Mesendoderm (in vitro differentiated cells): ENCODE results near the gene GGPS1. TPM values are rescaled to one million over a fixed set of nuclear protein-coding genes. Genes with fewer than 3 reads are reported as not detected.
"Not testable (repeated sequence)": the region's sequence is repeated elsewhere in the genome, so short reads cannot be mapped to it uniquely, and the experiment has no call there.

Experiments used
- DNase-seq: peaks from one replicate; pipeline ENCODE4 v3.0.0; 2013
- H2AK5ac ChIP-seq: 2 replicates; pipeline ENCODE4 v1.6.1; 2013; ENCODE audit warnings: low read length, inconsistent platforms
- H2BK120ac ChIP-seq: 2 replicates; pipeline ENCODE4 v1.6.1; 2013; ENCODE audit warnings: low read depth, mild to moderate bottlenecking, low read length, moderate library complexity, mixed read lengths
- H2BK15ac ChIP-seq: replicated peaks from 2 replicates; pipeline ENCODE4 v1.6.1; 2013; ENCODE audit warnings: low read depth, mild to moderate bottlenecking, moderate library complexity
- H2BK5ac ChIP-seq: 2 replicates; pipeline ENCODE4 v1.6.1; 2013; ENCODE audit warnings: low read length, inconsistent platforms
- H3K18ac ChIP-seq: 2 replicates; pipeline ENCODE4 v1.6.1; 2013; ENCODE audit warnings: mild to moderate bottlenecking, low read length, mixed read lengths
- H3K23ac ChIP-seq: one replicate; pipeline ENCODE4 v1.6.1; 2013; ENCODE audit warnings: low read length
- H3K27ac ChIP-seq: 2 replicates; pipeline ENCODE4 v1.5.1; 2013; ENCODE audit warnings: low read depth, mild to moderate bottlenecking, inconsistent platforms, low read length, moderate library complexity
- H3K27me3 ChIP-seq: 2 replicates; pipeline ENCODE4 v1.6.1; 2013; ENCODE audit warnings: low read length, control low read depth, mild to moderate bottlenecking, inconsistent platforms; ENCODE audit not compliant: insufficient read depth, poor library complexity
- H3K36me3 ChIP-seq: 2 replicates; pipeline ENCODE4 v1.6.1; 2013; ENCODE audit warnings: low read length, inconsistent platforms; ENCODE audit not compliant: control insufficient read depth, insufficient read depth
- H3K4ac ChIP-seq: one replicate; pipeline ENCODE4 v1.6.1; 2013; ENCODE audit warnings: low read depth, mild to moderate bottlenecking, low read length, moderate library complexity
- H3K4me1 ChIP-seq: 2 replicates; pipeline ENCODE4 v1.6.1; 2013; ENCODE audit warnings: low read depth, low read length, inconsistent platforms; ENCODE audit not compliant: control insufficient read depth
- H3K4me2 ChIP-seq: 2 replicates; pipeline ENCODE4 v1.6.1; 2013; ENCODE audit warnings: low read length
- H3K4me3 ChIP-seq: 2 replicates; pipeline ENCODE4 v1.5.1; 2013; ENCODE audit warnings: mild to moderate bottlenecking, low read length
- H3K56ac ChIP-seq: one replicate; pipeline ENCODE4 v1.6.1; 2013; ENCODE audit warnings: low read length
- H3K79me1 ChIP-seq: 2 replicates; pipeline ENCODE4 v1.6.1; 2013; ENCODE audit warnings: low read length, inconsistent platforms
- H3K79me2 ChIP-seq: 2 replicates; pipeline ENCODE4 v1.6.1; 2013; ENCODE audit warnings: mild to moderate bottlenecking, low read length; ENCODE audit not compliant: control insufficient read depth, insufficient read depth
- H3K9ac ChIP-seq: 2 replicates; pipeline ENCODE4 v1.6.1; 2013; ENCODE audit warnings: low read length, inconsistent platforms
- H4K5ac ChIP-seq: one replicate; pipeline ENCODE4 v1.6.1; 2013; ENCODE audit warnings: low read length
- H4K8ac ChIP-seq: one replicate; pipeline ENCODE4 v1.6.1; 2013; ENCODE audit warnings: low read depth, mild to moderate bottlenecking, control low read depth, low read length, moderate library complexity
- WGBS: extraction: QIAGEN DNeasy Blood & Tissue Kit; methylation state at CpG from one replicate; pipeline ENCODE4 v1.1.7; 2013; ENCODE audit warnings: low lambda C conversion rate, missing lambda C conversion rate; ENCODE audit not compliant: insufficient coverage; ENCODE audit errors: extremely low coverage; 5-methylcytosine and 5-hydroxymethylcytosine counted together
- polyA plus RNA-seq, 2 experiments: library from polyadenylated mRNA; stranded (reverse); fragments of 200-250 nt; gene quantifications; one replicate each; pipeline ENCODE4 v1.2.3, GENCODE V29; 2013

GGPS1 gene
- 28.7 TPM for polyA plus RNA-seq (2013, experiment 1 of 2)
- polyA plus RNA-seq (2013, experiment 2 of 2): 27.1 TPM

DNA sequence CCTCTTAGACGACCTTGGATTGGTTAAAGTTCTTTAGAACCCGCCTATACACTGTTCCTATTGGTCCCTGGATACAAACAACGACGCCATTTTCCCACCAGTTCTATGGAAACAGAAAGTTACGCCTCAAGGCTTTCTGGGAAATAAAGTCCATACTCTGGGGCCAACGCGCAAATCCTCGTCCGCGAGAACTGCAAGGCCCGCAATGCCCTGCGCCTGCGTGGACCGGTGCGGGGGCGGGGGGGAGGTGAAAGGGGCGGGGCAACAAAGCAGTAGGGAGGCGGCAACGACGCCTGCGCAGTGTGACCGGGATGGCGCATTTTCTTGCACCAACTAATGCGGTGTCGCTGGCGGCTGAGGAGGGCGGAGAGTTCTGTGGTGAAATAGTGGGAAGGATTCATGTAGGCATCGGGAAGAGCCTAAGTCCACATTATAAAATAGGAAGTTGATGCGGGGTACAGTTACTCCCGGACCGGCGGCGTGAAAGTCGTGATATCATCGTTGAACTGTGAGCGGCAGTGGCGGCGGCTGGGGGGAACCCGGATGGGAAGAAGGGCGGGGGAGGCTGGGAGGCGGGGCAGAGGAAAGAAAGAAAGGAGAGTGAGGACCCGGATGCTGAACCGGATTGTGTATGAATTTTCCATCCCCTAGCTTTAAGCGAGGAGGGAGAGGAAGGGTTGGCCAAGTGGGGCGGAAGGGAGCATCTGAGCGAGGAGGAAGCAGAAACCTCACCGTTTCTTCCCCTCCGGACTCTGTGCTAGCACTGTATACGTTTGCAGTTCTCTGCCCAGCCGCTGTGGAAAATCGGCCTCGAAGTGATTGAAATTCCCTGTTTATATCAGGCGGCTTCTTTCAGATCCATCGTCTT is at the start of gene GGPS1:
TSS of gene GGPS1 (plus strand) at position 300 of the 868 bp plus-strand sequence. CDS start 6,695 bp downstream, outside the sequence.
- Histone ChIP-seq H2BK5ac (peak within 1 kb of the TSS; percentile 84), H4K8ac (peak within 1 kb of the TSS; percentile 99), H2BK15ac (no peak within 1 kb of the TSS), H3K27ac (peak within 1 kb of the TSS; percentile 99), H3K4me1 (no peaks in the 10 kb centered on the region), H3K23ac (peak within 1 kb of the TSS; percentile 67), H3K9ac (peak within 1 kb of the TSS; percentile 95), H3K4ac (peak within 1 kb of the TSS; percentile 97), H3K79me2 (peaks cover 56% of the 10 kb centered on the region), H2AK5ac (no peak within 1 kb of the TSS), H3K56ac (peak within 1 kb of the TSS; percentile 97), H3K4me2 (peak within 1 kb of the TSS; percentile 26), H3K79me1 (peaks cover 3% of the 10 kb centered on the region), H3K36me3 (no peaks in the 10 kb centered on the region), H2BK120ac (peak within 1 kb of the TSS; percentile 92), H3K18ac (peak within 1 kb of the TSS; percentile 92), H4K5ac (peak within 1 kb of the TSS; percentile 35), H3K27me3 (no peaks in the 10 kb centered on the region), H3K4me3 (peak within 1 kb of the TSS; percentile 92)
- no CpG with 5 or more reads among the region's 54 CpGs for WGBS
- peak; percentile 100 for DNase-seq

DNA sequence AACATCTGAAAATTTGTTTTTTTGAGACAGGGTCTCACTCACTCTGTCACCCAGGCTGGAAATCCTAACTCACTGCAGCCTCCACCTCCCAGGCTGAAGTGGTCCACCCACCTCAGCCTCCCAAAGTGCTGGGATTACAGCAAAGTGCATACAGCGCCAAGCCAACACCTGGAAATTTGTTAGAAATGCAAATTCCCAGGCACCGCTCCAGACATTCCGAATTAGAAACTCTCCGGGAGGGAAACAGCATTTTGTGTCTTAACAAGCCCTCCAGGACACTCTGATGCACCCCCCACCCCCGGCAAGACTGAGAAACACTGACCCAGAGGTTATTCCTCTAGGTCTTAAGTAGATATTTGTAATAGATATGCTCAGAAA is 49.5 kb upstream of the GGPS1 start:
- Histone ChIP-seq H3K27ac (peak overlapping the region; percentile 49), H3K27me3 (no peaks in the 10 kb centered on the region), H3K4me1 (peaks cover 12% of the 10 kb centered on the region), H2AK5ac (no peak overlapping the region), H4K5ac (no peak overlapping the region), H3K4me2 (no peak overlapping the region), H2BK15ac (no peak overlapping the region), H3K9ac (no peak overlapping the region), H3K79me1 (peaks cover 8% of the 10 kb centered on the region), H3K56ac (no peak overlapping the region), H3K4me3 (no peak overlapping the region), H2BK120ac (no peak overlapping the region), H3K79me2 (peaks cover 65% of the 10 kb centered on the region), H3K4ac (no peak overlapping the region), H3K23ac (no peak overlapping the region), H3K18ac (peak overlapping the region; percentile 61), H4K8ac (no peak overlapping the region), H2BK5ac (no peak overlapping the region), H3K36me3 (no peaks in the 10 kb centered on the region)
- DNase-seq: peak; percentile 65
- no CpG with 5 or more reads among the region's 5 CpGs for WGBS

DNA sequence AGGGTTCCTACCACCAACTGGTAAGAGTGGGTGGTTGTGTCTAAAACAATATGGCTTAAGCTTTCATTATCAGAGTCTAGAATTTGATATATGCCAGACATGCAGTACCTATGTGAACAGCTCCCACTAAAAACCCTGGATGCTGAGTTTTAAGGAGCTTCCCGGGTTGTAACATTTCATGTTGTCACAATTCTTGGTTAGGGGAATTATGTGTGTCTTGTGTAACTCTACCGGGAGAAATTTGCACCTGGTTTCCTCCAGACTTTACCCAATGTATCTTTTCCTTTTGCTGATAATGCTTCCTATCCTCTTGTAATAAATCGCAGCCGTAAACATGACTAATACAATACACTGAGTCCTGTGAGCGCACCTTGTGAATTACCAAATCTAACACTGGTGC is 48.7 kb upstream of the GGPS1 start:
- no peak overlapping the region for H4K8ac ChIP-seq
- H3K79me1 ChIP-seq: peaks cover 8% of the 10 kb centered on the region
- H3K4me2 ChIP-seq: no peak overlapping the region
- H3K4me1 ChIP-seq: peaks cover 12% of the 10 kb centered on the region
- DNase-seq: no peak
- no peak overlapping the region for H4K5ac ChIP-seq
- no peak overlapping the region for H2BK5ac ChIP-seq
- H3K18ac ChIP-seq: peak overlapping the region; percentile 76
- WGBS: no CpG with 5 or more reads among the region's 5 CpGs
- H3K79me2 ChIP-seq: peaks cover 67% of the 10 kb centered on the region
- no peak overlapping the region for H2BK120ac ChIP-seq
- H3K27me3 ChIP-seq: no peaks in the 10 kb centered on the region
- H3K4ac ChIP-seq: peak overlapping the region; percentile 11
- no peak overlapping the region for H3K9ac ChIP-seq
- no peak overlapping the region for H2AK5ac ChIP-seq
- no peak overlapping the region for H3K56ac ChIP-seq
- H2BK15ac ChIP-seq: no peak overlapping the region
- H3K23ac ChIP-seq: no peak overlapping the region
- no peaks in the 10 kb centered on the region for H3K36me3 ChIP-seq
- H3K4me3 ChIP-seq: no peak overlapping the region
- no peak overlapping the region for H3K27ac ChIP-seq

DNA sequence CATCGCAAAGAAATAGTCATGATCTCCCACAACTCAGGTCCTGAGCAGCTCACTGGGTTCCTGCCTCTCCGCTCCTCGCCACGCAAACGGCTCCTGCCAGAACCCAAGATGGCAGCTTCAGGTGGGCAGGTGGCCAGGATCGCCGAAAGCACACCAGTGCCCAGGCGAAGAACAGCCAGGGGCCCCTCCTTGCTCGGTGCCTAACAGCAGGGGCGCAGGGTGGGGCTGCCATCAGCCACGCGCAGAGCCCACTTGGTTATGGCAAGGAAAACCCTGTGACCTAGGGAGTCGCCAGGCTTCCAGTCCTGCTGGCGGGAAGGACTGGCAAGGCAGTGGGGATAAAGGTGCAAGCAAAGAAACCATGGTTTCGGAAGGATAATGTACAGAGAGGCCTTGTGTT is 47.9 kb upstream of the GGPS1 start:
- Histone ChIP-seq H2BK120ac (no peak overlapping the region), H2BK5ac (no peak overlapping the region), H3K4me1 (peaks cover 9% of the 10 kb centered on the region), H3K27me3 (no peaks in the 10 kb centered on the region), H3K56ac (no peak overlapping the region), H3K4ac (no peak overlapping the region), H3K9ac (no peak overlapping the region), H3K4me2 (no peak overlapping the region), H3K79me2 (peaks cover 66% of the 10 kb centered on the region), H3K18ac (no peak overlapping the region), H3K79me1 (peaks cover 5% of the 10 kb centered on the region), H3K27ac (no peak overlapping the region), H2AK5ac (no peak overlapping the region), H4K8ac (no peak overlapping the region), H2BK15ac (no peak overlapping the region), H3K36me3 (no peaks in the 10 kb centered on the region), H3K4me3 (no peak overlapping the region), H3K23ac (no peak overlapping the region), H4K5ac (no peak overlapping the region)
- no CpG with 5 or more reads among the region's 15 CpGs for WGBS
- no peak for DNase-seq

DNA sequence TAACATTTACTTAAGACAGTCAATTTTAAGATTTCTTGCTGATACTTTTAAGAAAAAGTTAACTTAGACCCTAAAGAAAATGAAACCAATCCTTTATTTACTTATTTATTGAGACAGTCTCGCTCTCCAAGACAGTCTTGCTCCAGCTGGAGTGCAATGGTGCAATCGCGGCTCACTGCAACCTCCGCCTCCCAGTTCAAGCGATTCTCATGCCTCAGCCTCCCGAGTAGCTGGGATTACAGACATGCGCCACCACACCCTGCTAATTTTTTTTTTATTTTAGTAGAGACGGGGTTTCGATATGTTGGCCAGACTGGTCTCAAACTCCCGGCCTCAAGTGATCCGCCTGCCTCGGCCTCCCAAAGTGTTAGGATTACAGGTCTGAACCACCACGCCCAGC is 44.7 kb upstream of the GGPS1 start:
- H3K4ac ChIP-seq, H3K4me2 ChIP-seq, H3K4me1 ChIP-seq, H3K23ac ChIP-seq, H3K4me3 ChIP-seq, H4K8ac ChIP-seq, H2AK5ac ChIP-seq, H2BK5ac ChIP-seq, H3K9ac ChIP-seq, H2BK15ac ChIP-seq, H3K27ac ChIP-seq, DNase-seq, H3K79me1 ChIP-seq, H4K5ac ChIP-seq, H2BK120ac ChIP-seq, H3K27me3 ChIP-seq, H3K18ac ChIP-seq, H3K56ac ChIP-seq, H3K36me3 ChIP-seq: not testable (repeated sequence)
- WGBS: no CpG with 5 or more reads among the region's 13 CpGs
- peaks cover 62% of the 10 kb centered on the region for H3K79me2 ChIP-seq
